Keratinocyte (primary cell): ENCODE results near the gene ARHGAP31.

ENCODE experiments used
- CTCF ChIP-seq, 3 experiments: IDR thresholded peaks in 1 of 3; conservative IDR thresholded peaks in 1 of 3; optimal IDR thresholded peaks in 1 of 3; 2 replicates in 2 of 3; 3 replicates in 1 of 3; pipeline versions ENCODE3 to v1.5.1; 2011; ENCODE audit warnings: low read length in 3 of 3, mild to moderate bottlenecking in 3 of 3, moderate library complexity in 2 of 3, control low read depth in 1 of 3, inconsistent platforms in 1 of 3; ENCODE audit not compliant: insufficient read depth in 2 of 3; ENCODE audit errors: extremely low read depth in 1 of 3
- EZH2 ChIP-seq: IDR thresholded peaks from one replicate; pipeline ENCODE4 v1.6.1; 2012; ENCODE audit warnings: inconsistent platforms, mild to moderate bottlenecking, low read length, moderate library complexity

- TF ChIP-seq CTCF (optimal IDR thresholded peaks at IDR 0.05 in 1 of 3, IDR thresholded peaks at IDR 0.05 in 1 of 3, conservative IDR thresholded peaks at IDR 0.05 in 1 of 3; ENCODE audit: extremely low read depth in 1 of 3, insufficient read depth in 2 of 3, low read length in 3 of 3), result no peak
- no peak for TF ChIP-seq EZH2
These were observed 44.6 kb downstream of the ARHGAP31 start for GRCh38 chr3:119338754-119339153.
